Stimulated activated CD8-positive, alpha-beta memory T cell treated with anti-CD3 and anti-CD28 coated beads, Interleukin-2, amount 100 ng/mL, for 1 hour (primary cell): ENCODE measurements around the gene E2F1.
"Not testable (repeated sequence)": the region's sequence is repeated elsewhere in the genome, so short reads cannot be mapped to it uniquely, and the experiment has no call there.

Experiments used
- DNase-seq, 2 donors: peaks; one replicate each; pipeline ENCODE4 v3.0.0-alpha.2; 2020; ENCODE audit warnings: low read depth in 2 of 2

E2F1 gene

GRCh38 chr20:33710681-33711445 lies 24.7 kb upstream of the E2F1 start:
- DNase-seq, result no peak

- DNase-seq, result no peak
Observed at GRCh38 chr20:33709905-33710541, 23.8 kb upstream of the E2F1 start.

GRCh38 chr20:33709398-33709797 lies 23.2 kb upstream of the E2F1 start:
- no peak for DNase-seq

GRCh38 chr20:33707668-33708067 lies 21.5 kb upstream of the E2F1 start:
- DNase-seq, result no peak

- DNase-seq, result no peak
Observed at GRCh38 chr20:33704197-33704924, 18.2 kb upstream of the E2F1 start.

- DNase-seq, result no peak
Observed at GRCh38 chr20:33703498-33704137, 17.4 kb upstream of the E2F1 start.

- no peak for DNase-seq
Observed at GRCh38 chr20:33702861-33703260, 16.7 kb upstream of the E2F1 start.

GRCh38 chr20:33701629-33702450 lies 15.7 kb upstream of the E2F1 start:
- no peak for DNase-seq

- DNase-seq, result not testable (repeated sequence)
Observed at GRCh38 chr20:33700696-33701441, 14.7 kb upstream of the E2F1 start.

- DNase-seq, result not testable (repeated sequence)
Observed at GRCh38 chr20:33698966-33699365, 12.8 kb upstream of the E2F1 start.

GRCh38 chr20:33697129-33697528 lies 10.9 kb upstream of the E2F1 start:
- DNase-seq, result no peak

GRCh38 chr20:33696448-33696847 lies 10.3 kb upstream of the E2F1 start:
- no peak for DNase-seq

- no peak for DNase-seq
Observed at GRCh38 chr20:33694639-33695012, 8.4 kb upstream of the E2F1 start.

GRCh38 chr20:33693741-33694638 lies 7.8 kb upstream of the E2F1 start:
- no peak for DNase-seq

- DNase-seq, result no peak
Observed at GRCh38 chr20:33693289-33693688, 7.1 kb upstream of the E2F1 start.

GRCh38 chr20:33689973-33690372 lies 3.8 kb upstream of the E2F1 start:
- DNase-seq, result no peak

- DNase-seq, result no peak
Observed at GRCh38 chr20:33689493-33689892, 3.3 kb upstream of the E2F1 start.

GRCh38 chr20:33688938-33689424 lies 2.8 kb upstream of the E2F1 start:
- no peak for DNase-seq
